Posterior cingulate gyrus (tissue), 11 donors: ENCODE data around the gene ZSWIM6.

Experiments used
- DNase-seq, 10 donors: peaks; one replicate each; pipeline versions ENCODE4 v3.0.0 to v3.0.0-alpha.2; 2020 to 2021; ENCODE audit warnings: mixed read lengths in 3 of 10
- intact Hi-C: fragments of 100-400 bp; cut with DNase I; formaldehyde crosslinking; loops from one replicate; pipeline ENCODE4 v1.15.1; 2023

The ZSWIM6 gene

DNA sequence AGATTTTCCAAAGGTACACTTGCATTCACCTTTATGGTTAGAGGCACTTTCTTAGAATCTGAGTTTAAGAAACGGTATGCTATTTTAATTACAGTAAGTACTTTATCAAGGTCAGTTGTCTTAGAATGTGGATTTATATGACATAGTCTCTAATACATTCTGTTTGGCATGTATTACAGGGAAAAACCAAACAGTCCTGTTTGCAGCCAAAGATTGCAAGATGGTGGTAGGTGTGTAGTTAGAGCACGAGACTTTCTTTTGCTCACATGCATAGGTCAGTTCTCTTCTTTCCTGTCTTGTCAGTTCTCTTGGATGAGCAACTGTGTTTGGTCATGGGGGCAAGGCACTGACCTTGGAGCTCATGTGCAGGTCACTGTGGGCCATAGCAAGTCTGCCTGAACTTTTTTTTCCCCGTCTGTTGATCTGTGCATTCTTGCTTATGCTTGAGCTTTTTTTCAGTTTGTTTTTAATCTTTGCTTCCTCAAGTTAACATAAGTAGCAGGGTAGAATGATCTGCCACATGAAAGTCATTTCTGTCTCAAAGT lies 20.6 kb downstream of the ZSWIM6 start:
- intact Hi-C loops: no loop called here
- no peak for DNase-seq

DNA sequence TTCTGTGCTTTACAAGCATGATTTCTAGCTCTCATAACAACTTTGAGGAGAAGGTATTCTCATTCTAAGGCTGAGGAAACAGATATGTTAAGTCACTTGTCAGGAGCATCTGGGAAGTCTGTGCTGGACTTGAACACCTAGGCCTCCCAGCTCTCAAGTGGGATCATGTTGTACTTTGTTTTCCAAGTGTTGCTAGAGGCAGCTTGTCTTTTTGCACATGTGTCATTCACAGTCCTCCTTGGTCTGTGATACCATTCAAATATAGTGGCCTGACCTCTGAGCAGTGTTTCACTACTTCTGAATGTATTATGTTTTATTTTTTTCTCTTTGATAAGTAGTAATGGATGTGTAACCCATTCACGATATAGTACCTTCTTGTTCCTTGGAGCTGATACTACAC lies 21.2 kb downstream of the ZSWIM6 start:
- no peak for DNase-seq
- intact Hi-C loops: no loop called here

DNA sequence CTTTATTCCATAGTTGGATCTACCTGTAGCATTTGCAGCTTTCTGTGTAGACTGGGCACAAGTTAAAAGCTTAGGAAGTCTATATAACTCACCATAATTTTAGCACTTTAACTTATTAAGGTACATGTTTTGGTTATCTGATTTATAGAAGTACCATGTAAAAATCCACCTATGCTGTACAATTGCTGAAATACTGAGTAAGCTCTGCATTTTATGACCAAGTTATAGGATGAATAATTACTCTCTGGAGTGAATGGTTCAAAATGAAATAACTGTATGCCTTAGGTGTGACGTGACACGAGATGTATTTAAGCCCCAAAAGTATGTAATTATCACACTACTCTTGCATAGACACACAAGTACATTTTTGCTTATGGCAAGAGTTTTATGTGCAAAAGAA lies 22.1 kb downstream of the ZSWIM6 start:
- intact Hi-C loops: no loop called here
- no peak for DNase-seq

DNA sequence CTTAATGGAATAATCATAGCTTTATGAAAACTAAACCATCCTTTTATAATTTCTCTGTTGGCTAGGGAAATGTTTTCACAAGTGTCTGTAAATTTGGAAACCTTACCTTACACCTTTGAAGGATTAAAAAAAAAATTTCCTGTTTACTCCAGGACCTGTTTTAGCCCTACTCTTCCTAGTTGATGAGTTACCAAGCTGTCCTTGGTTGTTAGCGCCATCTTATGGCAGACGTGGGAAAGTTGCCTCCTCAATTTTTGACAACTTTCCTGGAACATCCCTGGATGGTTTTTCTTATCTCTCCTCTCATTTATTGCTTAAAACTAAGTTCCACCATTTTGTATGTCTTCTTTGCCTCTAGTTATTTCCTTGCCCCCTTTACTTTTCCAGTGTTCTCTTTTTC lies 25.7 kb downstream of the ZSWIM6 start:
- DNase-seq: no peak
- intact Hi-C loops: no loop called here

DNA sequence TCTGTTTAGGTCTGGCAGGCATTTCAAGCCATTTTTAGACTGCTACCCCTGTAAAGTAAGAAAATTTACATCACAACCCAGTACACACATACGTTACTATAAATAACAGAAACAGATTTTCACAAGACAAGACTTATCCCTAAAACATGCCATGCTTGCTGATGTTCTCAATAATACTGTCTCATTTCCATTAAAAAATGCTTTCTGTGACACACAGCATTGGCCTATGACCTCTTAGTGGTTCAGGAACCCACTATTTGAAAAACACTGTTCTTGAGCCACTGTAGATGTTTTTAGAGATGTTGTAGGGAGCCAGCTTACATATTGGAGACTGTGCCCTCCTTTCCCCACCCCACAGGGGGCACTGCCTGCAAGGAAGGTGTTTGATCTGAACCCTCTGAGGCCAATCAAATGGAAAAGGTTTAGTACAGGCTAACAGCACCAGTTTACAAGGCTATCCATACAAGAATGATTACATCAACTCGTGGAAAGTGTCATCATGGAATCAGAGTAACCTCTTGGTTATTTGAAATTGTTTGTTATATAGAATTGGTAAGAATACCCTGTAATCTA lies 30.8 kb downstream of the ZSWIM6 start:
- intact Hi-C loops: no loop called here
- no peak for DNase-seq

DNA sequence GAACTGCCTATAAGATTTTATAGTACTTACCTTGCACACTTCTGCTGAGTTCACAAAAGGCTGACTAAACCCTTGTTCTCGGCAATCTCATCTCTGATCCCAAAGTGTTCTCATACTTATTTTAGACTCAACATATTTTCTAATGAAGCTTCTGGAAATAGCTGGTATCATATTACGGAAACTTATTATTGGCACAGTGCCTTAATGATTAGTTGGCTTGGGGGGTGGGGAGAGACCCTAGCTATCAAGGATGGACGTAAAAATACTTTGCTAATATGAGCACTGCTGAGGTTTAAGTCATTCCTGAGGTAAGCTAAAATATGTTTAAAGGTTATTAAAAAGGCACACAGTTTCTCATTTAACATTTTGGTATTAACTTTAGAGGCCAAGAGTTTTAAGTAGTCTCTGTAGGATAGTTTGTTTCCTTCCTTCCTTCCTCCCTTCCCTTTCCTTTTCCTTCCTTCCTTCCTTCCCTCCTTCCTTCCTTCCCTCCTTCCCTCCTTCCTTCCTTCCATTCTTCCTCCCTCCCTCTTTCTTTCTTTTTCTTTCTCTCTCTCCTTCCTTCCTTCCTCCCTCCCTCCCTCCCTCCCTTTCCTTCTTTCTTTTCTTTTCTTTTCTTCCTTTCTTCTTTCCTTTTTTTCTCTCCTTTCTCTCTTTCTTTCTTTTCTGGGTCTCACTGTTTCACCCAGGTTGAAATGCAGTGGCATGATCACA lies 31.5 kb downstream of the ZSWIM6 start:
- DNase-seq: no peak
- intact Hi-C loops: no loop called here

DNA sequence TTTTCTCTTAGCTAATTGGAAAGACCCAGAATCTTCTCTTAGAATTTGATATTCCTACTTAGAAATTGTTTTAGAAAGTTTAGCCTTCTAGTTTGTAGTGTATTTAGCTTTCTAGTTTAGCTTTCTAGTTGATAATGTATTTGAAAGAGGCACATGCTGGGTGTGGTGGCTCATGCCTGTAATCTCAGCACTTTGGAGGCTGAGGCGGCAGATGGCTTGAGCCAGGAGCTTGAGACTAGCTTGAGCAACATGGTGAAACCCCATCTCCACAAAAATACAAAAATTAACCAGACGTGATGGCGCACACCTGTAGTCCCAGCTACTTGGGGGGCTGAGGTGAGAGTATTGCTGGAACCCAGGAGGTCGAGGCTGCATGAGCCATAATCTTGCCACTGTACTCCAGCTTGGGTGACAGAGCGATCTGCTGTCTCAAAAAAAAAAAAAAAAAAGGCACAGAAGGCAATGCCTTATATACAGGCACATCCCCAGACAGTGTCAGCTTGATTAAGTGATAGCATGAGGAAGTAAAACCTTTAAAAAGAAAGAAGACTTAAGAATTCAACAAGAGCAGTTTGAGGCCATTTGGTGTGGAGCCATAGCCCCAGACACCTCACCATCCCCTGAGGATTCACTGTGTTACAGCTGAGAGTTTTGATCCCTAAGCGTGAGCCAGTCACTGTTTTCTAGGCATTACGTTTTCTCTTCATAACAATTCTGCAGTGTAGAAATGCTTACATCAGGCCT lies 34.6 kb downstream of the ZSWIM6 start:
- DNase-seq: no peak
- intact Hi-C loops: no loop called here

DNA sequence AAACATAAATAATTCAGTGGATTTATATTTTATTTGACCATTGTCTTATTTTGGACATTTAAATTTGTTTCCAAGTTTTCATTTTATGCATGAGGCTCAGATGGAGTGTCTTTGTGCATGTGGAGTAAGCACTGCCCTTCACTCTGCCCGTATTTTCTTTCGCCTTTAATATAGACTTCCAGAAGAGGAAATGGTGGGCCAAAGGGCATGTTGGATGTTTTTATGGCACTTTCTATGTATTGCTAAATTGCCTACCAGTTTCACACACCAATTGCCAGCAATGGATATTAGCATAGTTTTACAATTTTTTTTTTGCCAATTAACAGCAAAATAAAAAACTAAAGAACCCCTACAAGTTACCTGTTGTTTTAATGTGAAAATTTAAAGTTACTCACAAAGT lies 38.4 kb downstream of the ZSWIM6 start:
- intact Hi-C loops: no loop called here
- no peak for DNase-seq

DNA sequence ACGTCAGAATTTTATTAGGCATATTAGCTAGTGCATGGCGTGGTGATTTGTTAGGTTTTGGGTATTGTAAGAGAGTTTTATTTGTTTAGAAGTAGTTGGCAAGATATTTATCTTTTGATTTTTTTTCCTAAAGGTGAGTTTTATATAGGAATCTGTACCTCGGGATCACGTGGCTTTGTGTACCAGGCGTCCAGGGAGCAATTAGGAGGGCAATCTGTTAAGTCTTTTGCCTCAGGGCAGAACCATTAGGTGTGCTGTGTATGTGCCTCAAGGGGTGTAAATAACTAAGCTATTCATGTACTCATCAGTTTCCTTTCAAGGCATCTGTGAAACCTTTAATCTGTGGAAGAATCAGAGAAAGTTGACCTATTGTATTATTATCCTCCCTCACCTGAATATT lies 39.4 kb downstream of the ZSWIM6 start:
- no peak for DNase-seq
- intact Hi-C loops: no loop called here

DNA sequence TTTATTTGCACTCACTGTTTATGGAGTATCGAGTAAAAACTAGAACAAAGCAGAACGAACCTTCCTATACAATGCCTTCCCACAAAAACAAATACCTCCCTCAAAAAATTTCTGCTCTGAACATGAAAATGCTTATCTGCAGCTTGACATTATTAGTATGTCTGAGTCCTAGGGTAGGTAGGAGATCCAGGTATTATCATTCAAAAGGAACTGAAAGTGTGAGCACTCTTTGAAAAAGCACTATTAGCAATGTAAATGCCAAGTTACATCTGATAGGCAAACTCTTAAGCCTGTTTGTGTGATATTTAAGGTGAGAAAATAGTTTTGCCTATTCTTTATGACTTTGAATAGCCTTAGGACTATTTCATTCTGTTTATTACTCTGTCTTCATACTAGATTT lies 47.6 kb downstream of the ZSWIM6 start:
- DNase-seq: no peak
- intact Hi-C loops: no loop called here

DNA sequence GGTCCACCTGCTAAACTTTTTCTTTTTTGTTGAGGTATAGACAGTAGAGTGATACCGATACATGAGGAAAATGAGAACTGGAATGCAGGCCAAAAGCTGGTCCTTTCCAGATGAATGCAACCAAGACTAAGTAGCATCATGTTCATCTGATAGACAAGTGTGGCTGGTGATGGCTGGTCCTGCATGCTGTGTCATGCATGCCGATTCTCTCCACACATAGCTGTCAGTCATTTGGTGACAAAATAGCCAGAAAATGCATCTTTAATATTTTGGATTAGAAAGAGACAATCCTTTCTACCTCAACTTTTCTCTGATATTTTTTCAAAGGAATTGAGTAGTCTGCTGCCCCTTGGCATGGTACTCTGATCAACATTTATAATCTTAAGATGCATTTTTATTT lies 49.9 kb downstream of the ZSWIM6 start:
- intact Hi-C loops: no loop called here
- no peak for DNase-seq

DNA sequence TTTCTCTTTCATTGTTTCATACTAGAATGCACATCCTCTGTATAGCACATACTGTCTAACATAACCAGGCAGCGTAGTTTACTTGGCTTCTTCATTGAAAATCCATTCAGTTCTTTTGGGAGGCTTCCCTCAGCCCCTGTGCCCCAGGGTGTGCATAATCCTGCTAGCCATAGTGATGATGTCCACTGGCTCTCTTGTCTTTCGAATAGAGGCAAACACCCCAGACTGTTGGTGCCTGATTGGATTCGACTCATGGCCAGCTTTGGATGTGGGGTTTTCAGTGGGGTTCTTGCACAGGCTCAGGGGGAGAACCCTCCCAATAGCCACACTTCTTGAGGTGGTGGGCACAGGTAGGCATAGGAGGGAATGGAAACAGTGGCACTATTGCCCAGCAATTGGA lies 53.6 kb downstream of the ZSWIM6 start:
- no peak for DNase-seq
- intact Hi-C loops: no loop called here

DNA sequence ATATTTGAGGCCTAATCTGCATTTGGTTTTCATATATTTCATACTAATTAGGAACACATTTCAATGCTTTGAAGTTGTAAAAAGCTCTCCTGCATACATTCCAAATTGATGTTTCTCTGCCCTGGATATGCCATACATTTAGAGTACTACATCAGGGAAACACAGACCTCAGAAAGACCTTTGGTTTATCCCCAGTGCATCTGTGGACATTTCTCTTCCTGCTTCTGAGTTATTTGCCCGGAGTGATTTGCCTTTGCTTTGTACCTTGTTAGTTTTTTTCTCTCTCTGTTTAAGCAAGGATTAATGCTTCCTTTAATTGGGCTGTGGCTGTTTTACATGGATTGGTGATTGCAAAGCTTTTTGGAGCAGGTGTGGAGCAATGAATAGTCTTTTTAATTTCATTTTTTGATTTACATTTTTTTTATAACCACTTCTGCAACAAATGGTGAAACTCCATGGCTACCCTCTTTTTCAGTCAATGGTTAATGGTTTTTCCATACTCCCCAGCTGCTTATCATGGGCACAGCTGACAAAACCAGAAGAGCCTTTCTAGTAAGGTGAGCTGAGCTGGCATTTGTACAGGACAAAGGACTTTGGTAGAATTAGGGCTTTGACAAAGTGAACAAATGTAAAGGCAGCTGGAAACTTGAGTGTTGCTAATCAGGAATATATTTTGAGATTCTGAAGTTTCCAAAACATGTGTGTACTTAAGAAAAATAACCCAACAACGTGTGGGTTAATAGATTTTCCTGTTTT lies 54.2 kb downstream of the ZSWIM6 start:
- no peak for DNase-seq
- intact Hi-C loops: no loop called here

DNA sequence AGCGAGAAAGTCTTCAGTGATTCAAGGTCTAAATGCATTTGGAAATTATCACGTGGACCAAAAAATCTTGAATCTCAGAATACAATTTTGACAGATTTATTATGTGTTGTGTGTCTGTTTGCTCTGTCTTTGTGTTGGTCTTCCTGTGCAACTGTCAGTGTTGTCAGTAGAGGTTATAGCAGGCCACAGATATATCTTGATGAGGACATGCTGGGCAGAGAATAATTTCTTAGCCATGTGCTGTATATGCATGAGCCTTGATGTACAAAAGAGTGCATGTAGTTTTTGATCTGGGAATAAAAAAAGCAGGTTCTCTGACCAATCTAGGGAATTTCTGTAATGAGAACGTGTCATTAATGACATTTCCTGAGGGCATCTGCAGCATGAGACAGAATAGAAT lies 57.6 kb downstream of the ZSWIM6 start:
- intact Hi-C loops: no loop called here
- no peak for DNase-seq

DNA sequence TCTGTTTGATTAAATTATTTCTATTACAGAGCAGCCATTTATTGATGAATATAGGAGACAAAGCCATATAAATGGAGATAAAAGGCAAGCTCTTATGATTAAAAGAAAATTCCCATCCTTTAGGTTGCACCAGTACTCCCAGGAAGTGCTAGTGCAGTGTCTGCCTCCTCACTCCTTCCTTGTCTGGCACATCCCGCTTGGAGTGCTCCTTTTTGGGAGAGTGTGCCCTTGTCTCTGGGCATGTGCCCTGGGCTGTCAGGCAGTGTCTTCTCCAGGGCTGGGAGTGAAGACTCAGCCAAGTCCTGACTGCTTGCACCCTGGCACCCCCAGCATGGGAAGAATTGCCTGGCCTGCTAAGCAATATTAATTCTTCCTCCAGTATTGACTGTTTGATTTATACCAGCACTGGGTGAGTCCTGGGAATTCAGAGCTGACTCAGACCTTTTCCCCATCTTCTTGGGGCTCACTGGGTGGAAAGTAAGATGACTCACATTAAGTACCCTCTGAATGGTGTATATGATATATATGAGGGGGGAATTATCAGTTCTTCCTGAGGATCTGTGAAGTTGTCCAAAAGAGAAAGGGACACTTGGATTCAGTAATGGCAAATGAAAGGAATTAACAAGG lies 62.1 kb downstream of the ZSWIM6 start:
- intact Hi-C loops: no loop called here
- DNase-seq: no peak

DNA sequence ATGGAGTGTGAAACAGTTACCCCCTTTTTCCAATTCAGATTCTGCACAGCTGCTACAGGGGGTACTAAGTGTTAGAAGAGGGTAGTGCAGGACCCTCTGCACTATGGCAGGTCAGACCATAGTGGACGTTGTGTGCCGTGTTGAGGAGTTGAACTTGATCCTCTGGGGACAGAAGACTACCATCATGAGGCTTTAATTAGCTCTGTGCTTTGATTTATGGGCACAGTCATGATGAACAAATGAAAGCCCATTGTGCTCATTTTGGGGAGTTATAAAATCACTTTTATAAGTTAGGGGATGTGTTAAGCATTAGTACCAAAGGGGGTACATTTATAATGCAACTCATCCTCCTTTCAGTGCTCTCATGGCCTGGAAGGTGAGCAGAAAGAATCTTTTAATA lies 62.7 kb downstream of the ZSWIM6 start:
- DNase-seq: no peak
- intact Hi-C loops: no loop called here

DNA sequence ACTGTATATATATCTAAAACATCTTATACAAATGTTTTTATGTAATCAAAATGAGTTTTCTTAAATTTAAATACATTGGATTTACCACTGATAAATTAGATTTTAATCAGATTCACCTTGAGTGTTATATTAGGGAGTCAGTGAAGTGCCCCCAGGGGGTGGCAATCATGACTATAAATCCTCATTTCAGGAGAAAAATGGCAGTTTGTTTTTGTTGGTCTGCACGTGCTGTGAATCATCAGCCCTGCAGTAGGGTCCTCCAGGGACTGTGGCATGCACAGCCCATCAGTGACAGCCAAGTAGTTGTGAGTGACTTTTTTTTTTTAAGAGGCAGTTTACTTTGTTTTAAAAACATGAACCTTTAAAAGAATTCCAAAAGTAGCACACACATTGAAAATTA lies 65.2 kb downstream of the ZSWIM6 start:
- no peak for DNase-seq
- intact Hi-C loops: no loop called here

DNA sequence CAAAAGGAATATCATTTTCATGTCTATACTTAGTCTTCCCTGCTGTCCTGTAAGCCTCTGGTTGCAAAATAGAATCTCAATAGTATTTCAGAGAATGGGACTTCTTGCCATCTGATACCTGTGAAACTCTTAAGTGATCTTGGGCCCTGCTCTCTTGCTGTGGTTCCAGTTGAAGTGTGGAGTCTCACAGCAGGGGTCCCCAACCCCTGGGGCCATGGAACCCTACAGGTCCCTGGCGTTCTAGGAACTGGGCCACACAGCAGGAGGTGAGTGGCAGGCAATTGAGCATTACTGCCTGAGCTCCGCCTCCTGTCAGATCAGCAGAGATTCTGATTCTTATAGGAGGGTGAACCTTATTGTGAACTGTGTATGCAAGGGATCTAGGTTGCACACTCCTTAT lies 65.9 kb downstream of the ZSWIM6 start:
- DNase-seq: no peak
- intact Hi-C loops: no loop called here

DNA sequence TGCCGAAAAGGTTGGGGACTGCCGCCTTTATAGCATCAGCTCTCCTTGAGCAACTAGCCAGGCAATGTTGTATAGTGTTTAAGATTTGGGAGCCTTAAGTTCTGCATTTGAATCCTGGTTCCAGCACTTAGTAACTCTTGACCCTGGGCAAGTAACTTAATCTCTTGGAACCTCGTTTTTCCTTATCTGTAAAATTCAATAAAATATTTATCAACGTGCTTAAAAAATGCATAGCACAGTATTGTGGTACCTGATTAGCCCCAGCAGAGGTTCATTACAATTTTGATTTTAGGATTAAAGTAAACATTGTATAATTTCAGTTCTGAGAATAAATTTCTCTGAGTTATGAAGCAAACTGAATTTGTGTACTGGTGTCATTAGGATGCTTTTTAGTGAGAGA lies 66.4 kb downstream of the ZSWIM6 start:
- no peak for DNase-seq
- intact Hi-C loops: no loop called here

DNA sequence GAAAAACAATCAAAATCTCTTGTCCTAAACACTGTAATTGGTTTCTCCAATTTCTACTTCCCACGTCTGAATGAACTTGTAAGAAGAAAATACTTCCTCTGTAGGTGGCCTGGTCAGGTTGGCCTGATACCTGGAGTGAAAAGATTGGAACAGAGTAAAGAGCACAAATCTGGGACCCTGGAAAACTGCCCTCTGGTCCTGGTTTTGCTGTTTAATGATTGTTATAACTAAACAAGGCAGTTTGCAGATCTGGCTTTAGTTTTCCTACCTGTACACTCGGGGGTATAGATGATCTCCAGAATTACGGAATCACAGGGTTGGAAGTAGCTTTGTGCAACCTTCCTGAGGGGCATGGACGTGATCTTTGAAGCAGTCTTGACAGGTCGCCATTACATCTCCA lies 67.6 kb downstream of the ZSWIM6 start:
- intact Hi-C loops: loop anchor here (10.0 kb wide), 1 partner anchor 215 kb away; no protein-coding TSS in a partner anchor
- no peak for DNase-seq

DNA sequence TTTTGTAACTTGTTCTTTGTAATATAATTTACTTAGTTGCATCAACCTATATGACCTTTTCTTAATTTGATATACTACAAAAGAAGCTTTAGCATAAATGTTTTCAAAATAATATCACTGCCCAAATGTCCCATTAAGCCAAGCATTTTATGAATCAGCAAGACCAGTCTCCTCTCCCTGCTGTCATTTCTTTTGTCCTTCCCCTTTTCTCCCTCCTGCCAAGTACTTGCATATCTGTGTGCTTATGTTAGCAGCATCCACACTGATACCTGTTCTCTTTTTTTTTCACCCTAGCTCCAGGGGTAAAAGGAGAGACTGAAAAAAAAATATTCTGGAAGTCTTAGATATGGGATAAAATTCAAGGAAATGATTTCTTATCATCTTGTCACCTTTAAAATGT lies 69.7 kb downstream of the ZSWIM6 start:
- intact Hi-C loops: loop anchor here (10.0 kb wide), 1 partner anchor 213 kb away; no protein-coding TSS in a partner anchor
- no peak for DNase-seq
